Mucosa of descending colon (tissue), 3 donors: ENCODE data around the gene AP4S1. TPM values are rescaled to one million over a fixed set of nuclear protein-coding genes. Genes with fewer than 3 reads are reported as not detected.

ENCODE experiments used
- ATAC-seq: fragments of 200-7000 bp; cut with Tn5 transposase; one replicate; pipeline ENCODE4 v1.9.1; 2020; ENCODE audit warnings: mild to moderate bottlenecking, moderate library complexity
- DNase-seq, 3 donors: peaks; one replicate each; pipeline ENCODE4 v3.0.0-alpha.2; 2020
- H3K36me3 ChIP-seq: fragments of 200-600 bp; one replicate; pipeline ENCODE4 v1.8.0; 2021; ENCODE audit warnings: low read depth, mild to moderate bottlenecking
- H3K4me1 ChIP-seq: fragments of 200-600 bp; one replicate; pipeline ENCODE4 v1.8.0; 2021; ENCODE audit warnings: low read depth, mild to moderate bottlenecking
- H3K4me3 ChIP-seq: fragments of 200-600 bp; one replicate; pipeline ENCODE4 v1.8.0; 2021; ENCODE audit warnings: mild to moderate bottlenecking
- H3K9me3 ChIP-seq: fragments of 200-600 bp; one replicate; pipeline ENCODE4 v1.8.0; 2021; ENCODE audit warnings: mild to moderate bottlenecking
- intact Hi-C, 2 donors: fragments of 100-400 bp; cut with DNase I in 1 of 2; cut with micrococcal nuclease in 1 of 2; formaldehyde crosslinking; loops; one replicate each; pipeline versions ENCODE4 v1.11.0 to v1.11.1; 2022; cut with DNase I, micrococcal nuclease
- total RNA-seq, 3 donors: library from RNA; stranded (reverse); fragmentation: NEBNext Ultra II Directional in 2 of 3; extraction: Animal tissue kit (Norgen Biotek cat#: 25700) in 2 of 3; gene quantifications; one replicate each; pipeline versions ENCODE4 v1.2.1 to v1.2.4, GENCODE V29; 2021 to 2023
- TF ChIP-seq, protein P1 (sequence below): fragments of 200-600 bp; IDR thresholded peaks from one replicate; pipeline ENCODE4 v1.8.0; 2022; ENCODE audit warnings: antibody characterized with exemption, mild to moderate bottlenecking
- donor health status: DM: no; HTN: no; CAD: no; lungs with moderate emphysema.
- donor health status: DM: no; HTN: no; CAD: no.
- donor health status: DM: no; HTN: yes; CAD: no.

AP4S1 gene
- total RNA-seq, 3 donors from 2014 or later, result 3.0 to 9.9 (median 4.0) TPM

DNA sequence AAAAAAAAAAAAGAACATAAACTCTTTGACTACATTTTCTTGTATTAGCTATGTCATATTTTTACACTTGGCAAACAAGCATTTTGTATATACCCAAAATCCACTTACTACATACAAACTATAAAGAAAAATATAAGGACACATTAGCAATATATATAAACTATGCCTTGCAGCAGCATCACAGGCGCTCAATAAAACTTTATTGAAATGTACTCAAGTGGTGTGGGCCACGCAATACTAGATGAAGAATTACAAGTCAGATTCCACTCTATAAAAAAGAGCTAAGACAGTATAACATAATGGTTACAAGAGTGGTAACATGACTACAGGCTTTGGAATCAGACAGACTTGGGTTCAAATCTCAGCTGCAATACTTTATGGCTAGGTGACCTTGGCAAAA, 3.1 kb upstream of the AP4S1 start:
- no peak overlapping the region for H3K4me3 ChIP-seq
- ATAC-seq, result no peak
- no peaks in the 10 kb centered on the region for H3K9me3 ChIP-seq
- intact Hi-C loops, result no loop called here
- no peaks in the 10 kb centered on the region for H3K36me3 ChIP-seq
- TF ChIP-seq, protein P1, sequence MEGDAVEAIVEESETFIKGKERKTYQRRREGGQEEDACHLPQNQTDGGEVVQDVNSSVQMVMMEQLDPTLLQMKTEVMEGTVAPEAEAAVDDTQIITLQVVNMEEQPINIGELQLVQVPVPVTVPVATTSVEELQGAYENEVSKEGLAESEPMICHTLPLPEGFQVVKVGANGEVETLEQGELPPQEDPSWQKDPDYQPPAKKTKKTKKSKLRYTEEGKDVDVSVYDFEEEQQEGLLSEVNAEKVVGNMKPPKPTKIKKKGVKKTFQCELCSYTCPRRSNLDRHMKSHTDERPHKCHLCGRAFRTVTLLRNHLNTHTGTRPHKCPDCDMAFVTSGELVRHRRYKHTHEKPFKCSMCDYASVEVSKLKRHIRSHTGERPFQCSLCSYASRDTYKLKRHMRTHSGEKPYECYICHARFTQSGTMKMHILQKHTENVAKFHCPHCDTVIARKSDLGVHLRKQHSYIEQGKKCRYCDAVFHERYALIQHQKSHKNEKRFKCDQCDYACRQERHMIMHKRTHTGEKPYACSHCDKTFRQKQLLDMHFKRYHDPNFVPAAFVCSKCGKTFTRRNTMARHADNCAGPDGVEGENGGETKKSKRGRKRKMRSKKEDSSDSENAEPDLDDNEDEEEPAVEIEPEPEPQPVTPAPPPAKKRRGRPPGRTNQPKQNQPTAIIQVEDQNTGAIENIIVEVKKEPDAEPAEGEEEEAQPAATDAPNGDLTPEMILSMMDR, result no peak
- H3K4me1 ChIP-seq, result peaks cover 19% of the 10 kb centered on the region
- no peak for DNase-seq

DNA sequence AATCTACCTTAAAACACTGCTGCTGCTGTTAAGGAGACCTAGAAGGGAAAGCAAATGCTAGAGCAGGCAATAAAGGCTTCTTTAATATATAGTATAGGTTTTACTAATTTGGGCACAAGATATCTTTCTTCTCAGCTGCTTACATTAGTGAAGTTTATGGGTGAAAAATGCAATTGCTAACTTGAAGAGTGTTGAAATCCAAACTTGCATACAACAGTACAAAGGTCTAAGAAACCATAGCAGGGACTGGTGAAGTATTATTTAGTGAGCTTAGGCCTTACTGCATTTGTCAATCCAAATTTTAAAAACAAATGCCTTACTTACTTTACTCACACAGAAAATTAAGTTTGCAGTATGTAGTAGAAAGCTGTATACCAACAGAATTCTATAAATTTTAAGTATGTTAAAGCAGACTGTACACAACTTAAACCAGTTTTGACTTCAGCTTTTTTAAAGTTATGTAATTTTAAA, 1.4 kb upstream of the AP4S1 start:
- H3K36me3 ChIP-seq, result no peaks in the 10 kb centered on the region
- peaks cover 19% of the 10 kb centered on the region for H3K4me1 ChIP-seq
- no peak for ATAC-seq
- TF ChIP-seq, protein P1, result no peak
- intact Hi-C loops, result no loop called here
- H3K4me3 ChIP-seq, result no peak overlapping the region
- H3K9me3 ChIP-seq, result no peaks in the 10 kb centered on the region
- DNase-seq, result no peak

DNA sequence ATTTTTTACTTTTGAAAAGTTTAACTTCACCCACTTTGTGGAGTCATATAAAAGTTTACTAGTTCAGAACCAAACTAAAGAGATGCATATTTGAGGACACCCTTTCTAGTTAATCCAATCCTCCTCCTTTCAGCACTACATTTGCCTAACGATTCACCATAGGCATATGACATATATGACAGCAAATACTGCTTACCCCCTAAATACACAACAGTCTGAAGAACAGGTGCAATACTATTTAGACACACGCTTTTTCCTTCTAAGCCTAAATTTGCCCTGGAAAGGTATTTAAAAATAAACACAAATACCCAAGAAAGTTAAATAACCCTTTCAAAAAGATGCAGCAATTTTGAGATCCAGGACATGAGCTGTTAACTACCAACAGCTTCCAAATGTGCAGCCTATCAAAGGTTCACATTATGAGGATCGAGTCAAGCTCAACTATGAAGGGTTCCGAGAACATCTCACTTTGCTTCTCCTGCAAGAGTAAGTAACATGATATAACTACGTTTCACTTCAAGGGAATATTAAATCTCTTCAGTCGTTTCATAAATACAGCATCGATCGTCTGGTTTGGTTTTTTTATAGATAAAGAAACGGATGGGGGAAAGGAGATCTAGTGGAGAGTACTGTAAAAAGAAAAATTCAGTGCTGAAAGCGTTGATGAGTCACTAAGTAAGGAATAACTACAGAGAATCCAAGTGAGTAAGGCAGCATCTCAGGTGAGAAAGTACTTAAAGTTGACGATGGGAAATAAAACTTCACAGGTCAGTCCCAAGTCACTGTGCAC, 677 bp upstream of the AP4S1 start:
- H3K9me3 ChIP-seq, result no peaks in the 10 kb centered on the region
- peaks cover 19% of the 10 kb centered on the region for H3K4me1 ChIP-seq
- intact Hi-C loops, result no loop called here
- no peak for DNase-seq
- ATAC-seq, result peak; percentile 8
- H3K4me3 ChIP-seq, result peak overlapping the region; percentile 96
- no peaks in the 10 kb centered on the region for H3K36me3 ChIP-seq
- TF ChIP-seq, protein P1, result no peak

DNA sequence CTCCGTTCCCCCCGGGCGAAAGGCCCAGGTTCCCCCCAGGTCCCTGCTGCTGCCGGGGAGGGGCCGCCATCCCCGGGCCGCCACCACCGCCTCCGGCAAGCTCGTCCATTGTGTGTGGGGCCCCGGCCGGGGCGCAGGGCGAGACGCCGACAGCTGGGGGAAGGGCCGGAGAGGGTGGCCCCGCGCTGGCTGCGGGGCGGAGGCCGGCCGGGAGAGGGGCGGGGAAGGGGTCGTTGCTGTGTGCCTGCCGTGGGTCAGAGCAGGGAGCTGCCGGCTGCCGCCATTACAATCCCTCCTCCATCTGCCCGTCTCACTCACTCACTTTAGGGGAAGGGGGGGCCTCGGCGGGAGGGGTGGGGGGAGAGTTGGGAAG, 614 bp downstream of the AP4S1 start, which contains the start of gene STRN3:
STRN3 (minus strand) TSS at position 303 of the 373 bp plus-strand sequence; CDS start at position 109, 194 bp downstream.
- intact Hi-C loops, result no loop called here
- Histone ChIP-seq H3K4me3 (peak within 1 kb of the TSS; percentile 96), H3K9me3 (no peaks in the 10 kb centered on the region), H3K4me1 (peaks cover 14% of the 10 kb centered on the region), H3K36me3 (no peaks in the 10 kb centered on the region)
- no peak for DNase-seq
- peak; percentile 62 for ATAC-seq
- TF ChIP-seq, protein P1, result no peak

DNA sequence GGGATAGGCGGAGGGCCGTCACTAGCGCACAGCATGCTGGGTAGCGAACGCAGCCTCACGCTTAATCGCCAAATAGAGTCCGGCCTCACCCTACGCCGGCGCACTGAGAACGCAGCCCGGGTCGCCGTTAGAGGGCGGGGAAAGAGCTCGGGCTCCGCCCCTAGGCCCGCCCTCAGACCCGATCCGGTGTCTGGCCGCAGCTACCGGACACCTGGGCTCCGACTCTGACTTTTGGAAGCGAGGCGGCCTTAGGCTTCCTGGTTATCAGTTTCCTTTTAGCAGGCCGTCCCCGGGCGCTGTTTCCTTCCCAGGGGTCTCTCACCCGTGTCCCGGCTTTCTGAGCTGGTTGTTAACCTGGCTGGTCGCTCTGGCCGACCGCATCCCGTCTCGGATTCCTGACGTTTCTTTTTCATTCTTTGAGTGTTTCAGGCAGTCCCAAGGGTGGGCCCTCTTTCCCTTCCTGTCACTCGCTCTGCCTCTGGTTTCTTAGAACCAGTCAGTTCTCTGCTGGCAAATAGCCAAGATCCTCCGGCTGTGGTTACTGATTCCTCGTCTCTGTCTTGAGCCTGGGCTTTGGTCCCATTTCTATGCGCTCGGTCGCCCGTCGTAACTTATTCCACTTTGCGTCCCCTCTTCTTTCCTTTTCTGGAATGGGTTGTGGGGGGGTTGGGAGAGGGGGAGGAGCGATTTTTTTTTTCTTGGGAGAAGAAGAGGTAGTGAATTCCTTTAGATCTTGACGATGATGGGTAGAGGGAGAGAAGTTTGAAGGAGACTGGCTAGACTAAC, 1.2 kb downstream of the AP4S1 start:
- TF ChIP-seq, protein P1, result peak; percentile 9
- Histone ChIP-seq H3K4me1 (peaks cover 13% of the 10 kb centered on the region), H3K4me3 (peak overlapping the region; percentile 96), H3K36me3 (no peaks in the 10 kb centered on the region), H3K9me3 (no peaks in the 10 kb centered on the region)
- ATAC-seq (peak; percentile 96), DNase-seq (peak; percentile 97 to 98 (median 97))
- intact Hi-C loops, result no loop called here
